Measurements from ENCODE around the gene IGF2BP2. TPM values are rescaled to one million over a fixed set of nuclear protein-coding genes. Genes with fewer than 3 reads are reported as not detected.
"Not testable (repeated sequence)": the region's sequence is repeated elsewhere in the genome, so short reads cannot be mapped to it uniquely, and the experiment has no call there.

IGF2BP2 gene
- total RNA-seq, 1 experiment from 2014 or later = 50.6 TPM

DNA sequence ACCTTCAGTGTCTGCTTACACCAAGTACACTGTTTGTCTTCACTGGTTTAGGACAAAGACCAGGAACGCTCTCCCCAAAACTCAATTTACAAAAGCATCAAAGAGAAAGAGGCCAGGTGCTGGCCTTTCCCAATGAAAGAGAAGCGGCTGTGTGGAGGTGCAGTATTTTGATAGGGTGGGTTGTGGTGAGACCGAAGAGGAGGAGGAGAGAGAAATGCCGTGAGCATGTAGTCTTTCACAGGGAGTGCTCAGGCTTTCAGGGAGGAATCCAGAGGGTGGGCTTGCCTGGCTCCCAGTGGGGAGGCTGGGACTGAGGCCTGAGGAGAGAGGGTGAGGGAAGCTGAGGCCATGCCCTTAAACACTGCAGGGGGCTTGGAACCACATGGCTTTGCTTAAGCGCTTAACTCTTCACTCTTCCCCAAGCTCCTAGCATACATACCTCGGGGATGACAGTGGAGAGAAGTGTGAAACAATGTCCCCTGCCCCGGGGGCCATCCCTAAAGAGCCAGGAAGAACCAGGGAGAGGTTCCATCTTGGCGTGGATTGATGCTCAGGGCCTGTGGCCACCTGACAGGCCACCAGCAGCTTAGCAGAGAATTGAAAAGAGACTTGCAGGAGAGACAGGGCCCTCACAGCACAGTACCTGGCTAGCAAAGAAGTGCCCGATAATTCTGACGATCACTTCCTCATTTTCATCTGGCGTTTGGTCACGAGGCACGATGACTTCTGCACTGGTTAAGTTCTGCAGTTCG, 178.3 kb downstream of the IGF2BP2 start:
- H3K4me1 ChIP-seq = no peaks in the 10 kb centered on the region
- H3K27me3 ChIP-seq = no peaks in the 10 kb centered on the region
- H3K9me3 ChIP-seq (replicated peaks) = no peaks in the 10 kb centered on the region
- no peak overlapping the region for H3K27ac ChIP-seq
- H3K36me3 ChIP-seq = peaks cover 24% of the 10 kb centered on the region
- DNase-seq = no peak
- no peak overlapping the region for H3K4me3 ChIP-seq

GRCh38 chr3:185645596-185646381, 179.1 kb downstream of the IGF2BP2 start:
- no peaks in the 10 kb centered on the region for H3K4me1 ChIP-seq
- H3K36me3 ChIP-seq = peaks cover 24% of the 10 kb centered on the region
- H3K27me3 ChIP-seq = no peaks in the 10 kb centered on the region
- H3K27ac ChIP-seq = no peak overlapping the region
- no peak overlapping the region for H3K4me3 ChIP-seq
- H3K9me3 ChIP-seq (replicated peaks) = no peaks in the 10 kb centered on the region
- DNase-seq = no peak

GRCh38 chr3:185645191-185645590, 179.7 kb downstream of the IGF2BP2 start:
- H3K27ac ChIP-seq; H3K27me3 ChIP-seq; H3K4me3 ChIP-seq; H3K4me1 ChIP-seq; H3K9me3 ChIP-seq (replicated peaks); DNase-seq: not testable (repeated sequence)
- H3K36me3 ChIP-seq = peaks cover 19% of the 10 kb centered on the region

DNA sequence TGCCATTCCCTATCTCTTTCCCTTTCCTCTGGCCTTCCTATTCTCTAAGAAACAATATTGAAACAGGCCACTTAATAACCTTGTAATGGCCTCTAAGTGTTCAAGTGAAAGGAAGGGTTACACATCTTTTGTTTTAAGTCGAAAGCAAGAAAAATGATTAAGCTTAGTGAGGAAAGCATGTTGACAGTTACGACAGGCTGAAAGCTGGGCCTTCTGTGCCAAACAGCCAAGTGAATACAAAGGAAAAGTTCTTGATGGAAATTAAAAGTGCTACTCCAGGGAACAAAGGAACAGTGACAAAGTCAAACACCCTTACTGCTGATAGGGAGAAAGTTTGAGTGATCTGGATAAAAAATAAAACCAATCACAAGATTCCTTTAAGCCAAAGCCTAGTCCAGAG, 184.5 kb downstream of the IGF2BP2 start:
- H3K4me3 ChIP-seq = no peak overlapping the region
- DNase-seq = no peak
- H3K27ac ChIP-seq = no peak overlapping the region
- H3K9me3 ChIP-seq (replicated peaks) = no peaks in the 10 kb centered on the region
- H3K36me3 ChIP-seq = peaks cover 5% of the 10 kb centered on the region; the same call in 1 of the 2 replicates
- H3K4me1 ChIP-seq = no peaks in the 10 kb centered on the region
- no peaks in the 10 kb centered on the region for H3K27me3 ChIP-seq

DNA sequence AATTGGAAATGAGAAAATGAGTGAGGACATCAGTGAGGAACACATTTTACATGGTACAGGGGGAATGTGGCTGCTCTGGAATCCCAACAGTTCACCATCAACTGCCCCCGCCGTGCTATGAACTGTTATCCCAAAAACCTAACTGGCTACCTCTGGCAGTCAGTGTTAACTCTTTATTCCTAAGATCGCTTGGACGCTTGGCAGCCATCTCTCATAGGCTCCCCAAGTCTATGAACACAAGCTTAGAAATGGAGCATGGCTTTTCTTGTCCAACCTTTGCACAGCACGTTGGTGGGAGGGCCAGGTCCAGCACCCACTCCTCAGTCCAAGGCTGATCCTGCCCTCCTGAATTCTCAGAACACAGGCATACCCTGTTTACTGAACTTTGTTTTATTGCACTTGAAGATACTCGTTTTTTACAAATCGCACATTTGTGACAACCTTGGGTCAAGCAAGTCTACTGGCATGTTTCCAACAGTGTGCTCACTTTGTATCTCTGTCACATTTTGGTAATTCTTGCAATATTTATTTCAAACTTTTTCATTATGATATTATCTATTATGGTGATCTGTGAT, 185.1 kb downstream of the IGF2BP2 start:
- H3K4me1 ChIP-seq = no peaks in the 10 kb centered on the region
- no peak overlapping the region for H3K4me3 ChIP-seq
- peaks cover 5% of the 10 kb centered on the region; the same call in 1 of the 2 replicates for H3K36me3 ChIP-seq
- DNase-seq = no peak
- no peaks in the 10 kb centered on the region for H3K27me3 ChIP-seq
- no peak overlapping the region for H3K27ac ChIP-seq
- H3K9me3 ChIP-seq (replicated peaks) = no peaks in the 10 kb centered on the region

DNA sequence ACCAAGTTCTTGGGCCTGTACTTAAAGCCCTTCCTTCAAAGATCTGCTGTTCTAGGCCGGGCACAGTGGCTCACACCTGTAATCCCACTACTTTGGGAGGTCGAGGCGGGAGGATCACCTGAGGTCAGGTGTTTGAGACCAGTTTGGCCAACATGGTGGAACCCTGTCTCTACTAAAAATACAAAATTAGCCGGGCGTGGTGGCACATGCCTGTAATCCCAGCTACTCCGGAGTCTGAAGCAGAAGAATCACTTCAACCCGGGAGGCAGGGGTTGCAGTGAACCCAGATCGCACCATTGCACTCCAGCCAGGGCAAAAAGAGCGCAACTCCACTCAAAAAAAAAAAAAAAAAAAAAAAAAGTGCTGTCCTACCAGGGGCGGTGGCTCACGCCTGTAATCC, 186.2 kb downstream of the IGF2BP2 start:
- H3K36me3 ChIP-seq, DNase-seq, H3K4me1 ChIP-seq: not testable (repeated sequence)

DNA sequence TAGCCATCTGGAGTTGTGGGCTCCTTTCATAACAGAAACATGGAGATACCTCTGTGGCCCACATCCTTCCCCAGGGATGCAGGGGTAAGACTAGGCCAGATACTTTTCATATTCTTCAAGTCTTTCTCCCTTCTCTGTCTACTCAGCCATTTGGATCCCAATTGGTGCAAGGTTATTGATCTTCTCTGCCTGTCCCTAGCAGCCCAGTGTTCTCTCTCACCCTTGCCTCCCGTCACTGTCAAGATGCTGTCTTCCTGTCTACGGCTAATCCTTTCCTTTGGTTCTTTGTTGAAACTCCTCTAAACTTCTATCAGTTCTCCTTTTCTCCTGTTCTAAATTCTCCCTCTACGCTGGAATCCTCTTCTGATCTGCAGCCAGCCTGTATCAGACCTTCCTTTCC, 187.5 kb downstream of the IGF2BP2 start:
- no peaks in the 10 kb centered on the region for H3K27me3 ChIP-seq
- H3K4me1 ChIP-seq = no peaks in the 10 kb centered on the region
- no peak for DNase-seq
- no peak overlapping the region for H3K27ac ChIP-seq
- H3K36me3 ChIP-seq = peaks cover 5% of the 10 kb centered on the region; the same call in 1 of the 2 replicates
- H3K4me3 ChIP-seq = no peak overlapping the region
- H3K9me3 ChIP-seq (replicated peaks) = no peaks in the 10 kb centered on the region

More for the DNA sequence above, 186.2 kb downstream of the IGF2BP2 start:
- H3K27me3 ChIP-seq; H3K9me3 ChIP-seq (replicated peaks); H3K27ac ChIP-seq; H3K4me3 ChIP-seq: not testable (repeated sequence)

- Histone ChIP-seq H3K27me3 (no peaks in the 10 kb centered on the region), H3K36me3 (no peaks in the 10 kb centered on the region; the same call in 1 of the 2 replicates), H3K27ac (no peak overlapping the region), H3K4me1 (no peaks in the 10 kb centered on the region), H3K9me3 (replicated peaks) (no peaks in the 10 kb centered on the region), H3K4me3 (no peak overlapping the region)
- no peak for DNase-seq
Observed at GRCh38 chr3:185632996-185633395, 191.8 kb downstream of the IGF2BP2 start.

- H3K36me3 ChIP-seq = peaks cover 6% of the 10 kb centered on the region; the same call in 1 of the 2 replicates
- H3K4me1 ChIP-seq = no peaks in the 10 kb centered on the region
- H3K4me3 ChIP-seq = no peak overlapping the region
- no peak for DNase-seq
- no peaks in the 10 kb centered on the region for H3K27me3 ChIP-seq
- H3K9me3 ChIP-seq (replicated peaks) = no peaks in the 10 kb centered on the region
- H3K27ac ChIP-seq = no peak overlapping the region
Observed at GRCh38 chr3:185631508-185632206, 193.2 kb downstream of the IGF2BP2 start.

DNA sequence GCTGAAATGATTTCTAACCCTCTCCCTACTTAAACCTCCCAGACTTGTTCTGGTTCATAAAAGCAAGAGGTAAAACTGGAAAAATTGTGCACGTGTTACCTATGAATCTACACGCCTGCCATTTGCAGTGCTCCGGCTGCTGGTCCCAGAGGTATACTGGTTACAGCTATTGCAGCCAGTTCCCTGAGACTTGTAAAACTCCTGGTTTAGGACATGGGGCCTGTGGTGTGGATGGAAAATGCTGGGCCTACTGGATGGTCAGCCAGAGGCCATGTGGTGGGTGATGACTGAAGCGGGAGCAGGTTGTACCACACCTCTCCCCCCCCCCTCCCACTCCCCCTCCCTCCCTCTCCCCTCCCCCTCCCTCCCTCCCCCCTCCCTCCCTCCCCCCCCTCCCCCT, 193.7 kb downstream of the IGF2BP2 start:
- no peak for DNase-seq
- no peak overlapping the region for H3K4me3 ChIP-seq
- no peak overlapping the region for H3K27ac ChIP-seq
- peaks cover 9% of the 10 kb centered on the region; the same call in 1 of the 2 replicates for H3K36me3 ChIP-seq
- H3K9me3 ChIP-seq (replicated peaks) = no peaks in the 10 kb centered on the region
- no peaks in the 10 kb centered on the region for H3K27me3 ChIP-seq
- H3K4me1 ChIP-seq = no peaks in the 10 kb centered on the region

- Histone ChIP-seq H3K27ac (no peak overlapping the region), H3K36me3 (peaks cover 9% of the 10 kb centered on the region; the same call in 1 of the 2 replicates), H3K27me3 (no peaks in the 10 kb centered on the region), H3K9me3 (replicated peaks) (no peaks in the 10 kb centered on the region), H3K4me1 (no peaks in the 10 kb centered on the region), H3K4me3 (no peak overlapping the region)
- DNase-seq = no peak
Observed at GRCh38 chr3:185630182-185630622, 194.6 kb downstream of the IGF2BP2 start.

GRCh38 chr3:185629554-185630181, 195.2 kb downstream of the IGF2BP2 start:
- Histone ChIP-seq H3K9me3 (replicated peaks) (no peaks in the 10 kb centered on the region), H3K27me3 (no peaks in the 10 kb centered on the region), H3K4me1 (no peaks in the 10 kb centered on the region), H3K27ac (no peak overlapping the region), H3K36me3 (peaks cover 9% of the 10 kb centered on the region; the same call in 1 of the 2 replicates), H3K4me3 (no peak overlapping the region)
- no peak for DNase-seq

- no peak for DNase-seq
- no peak overlapping the region for H3K27ac ChIP-seq
- H3K36me3 ChIP-seq = peaks cover 18% of the 10 kb centered on the region; the same call in 1 of the 2 replicates
Observed at GRCh38 chr3:185625784-185626183, 199.1 kb downstream of the IGF2BP2 start.

More at GRCh38 chr3:185625784-185626183, 199.1 kb downstream of the IGF2BP2 start:
- Histone ChIP-seq H3K27me3 (no peaks in the 10 kb centered on the region), H3K4me3 (no peak overlapping the region), H3K4me1 (no peaks in the 10 kb centered on the region), H3K9me3 (replicated peaks) (no peaks in the 10 kb centered on the region)

Measured in SJCRH30 (cell line).